NCI-H2107 treated with DMSO at 0.1 percent for 48 hours (cell line): Measurements from ENCODE around the gene CA12.

ENCODE experiments used
- DNase-seq: peaks from one replicate; lab custom pipeline; 2025; ENCODE audit not compliant: unreplicated experiment; lab: John Stamatoyannopoulos, UW

Gene CA12

DNA sequence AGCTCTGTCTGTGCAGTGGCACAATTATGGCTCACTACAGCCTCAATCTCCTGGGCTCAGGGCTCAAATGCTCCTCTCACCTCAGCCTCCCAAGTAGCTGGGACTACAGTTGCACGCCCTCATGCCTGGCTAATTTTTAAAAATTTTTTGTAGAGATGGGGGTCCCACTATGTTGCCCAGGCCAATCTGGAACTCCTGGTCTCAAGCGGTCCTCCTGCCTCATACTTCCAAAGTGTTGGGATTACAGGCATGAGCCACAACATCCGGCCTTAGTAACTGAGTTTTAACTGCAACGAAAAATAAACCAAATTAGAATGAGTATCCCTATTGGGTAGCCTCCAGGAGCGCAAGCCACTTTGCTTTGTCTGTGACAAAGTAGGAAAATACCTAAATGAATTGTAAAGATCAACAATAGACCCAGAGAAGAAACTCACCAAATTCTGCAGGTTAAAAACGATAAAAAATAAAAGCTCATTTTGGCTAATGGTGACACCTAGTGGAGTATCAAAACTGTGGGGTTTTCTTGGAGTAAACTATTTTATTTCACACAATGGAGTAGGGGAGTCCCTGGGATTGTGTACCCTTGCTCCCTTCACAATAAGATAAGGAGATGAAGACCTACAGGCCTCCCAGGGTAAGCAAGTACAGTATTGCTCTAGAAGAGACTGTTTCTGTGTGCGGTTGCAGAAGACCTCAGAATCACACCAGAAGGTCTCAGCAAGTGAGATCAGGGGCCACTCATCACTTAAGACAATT lies 21.0 kb upstream of the CA12 start:
- peak; percentile 27 for DNase-seq

- DNase-seq: no peak
Measured at GRCh38 chr15:63401714-63402497, 20.3 kb upstream of the CA12 start.

DNA sequence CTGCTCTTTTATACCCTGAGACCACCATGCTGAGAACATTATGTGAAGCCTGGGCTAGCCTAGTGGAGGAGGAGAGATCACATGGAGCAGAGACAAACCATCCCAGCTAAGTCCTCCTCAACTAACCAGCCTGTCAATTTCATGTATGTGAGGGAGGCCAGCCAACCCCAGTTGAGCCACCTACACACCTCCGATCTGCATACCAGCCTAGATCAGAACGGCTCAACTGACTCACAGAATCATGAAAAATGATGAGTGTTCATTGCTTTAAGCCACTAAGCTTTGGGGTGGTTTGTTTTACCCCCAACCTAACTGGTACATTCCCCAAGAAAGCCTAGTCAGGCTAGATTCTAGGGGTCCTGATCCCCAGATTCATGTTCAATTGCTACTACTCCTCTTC lies 19.4 kb upstream of the CA12 start:
- no peak for DNase-seq

DNA sequence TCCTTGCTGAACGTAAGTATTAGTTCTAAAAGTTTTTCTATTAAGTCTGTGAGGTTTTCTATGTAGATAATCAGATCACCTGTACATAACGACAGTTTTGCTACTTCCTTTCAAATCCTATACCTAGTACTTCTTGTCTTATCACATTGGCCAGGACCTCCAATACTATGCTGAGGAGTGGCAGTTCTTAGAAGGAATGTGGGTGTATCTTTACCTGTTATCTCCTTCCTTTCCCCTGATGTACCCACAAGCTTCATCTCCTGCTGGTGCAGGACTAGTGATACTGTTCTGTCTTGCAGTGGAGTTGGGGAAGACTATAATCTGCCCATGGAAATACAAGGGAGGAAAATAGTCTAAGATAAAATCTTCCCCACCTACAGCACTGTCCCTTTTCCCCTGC lies 16.8 kb upstream of the CA12 start:
- DNase-seq: no peak

- DNase-seq: peak; percentile 28
Measured at GRCh38 chr15:63396152-63396928, 14.7 kb upstream of the CA12 start.

GRCh38 chr15:63395730-63396151 lies 14.1 kb upstream of the CA12 start:
- no peak for DNase-seq

- no peak for DNase-seq
Measured at GRCh38 chr15:63392361-63393009, 10.8 kb upstream of the CA12 start.

DNA sequence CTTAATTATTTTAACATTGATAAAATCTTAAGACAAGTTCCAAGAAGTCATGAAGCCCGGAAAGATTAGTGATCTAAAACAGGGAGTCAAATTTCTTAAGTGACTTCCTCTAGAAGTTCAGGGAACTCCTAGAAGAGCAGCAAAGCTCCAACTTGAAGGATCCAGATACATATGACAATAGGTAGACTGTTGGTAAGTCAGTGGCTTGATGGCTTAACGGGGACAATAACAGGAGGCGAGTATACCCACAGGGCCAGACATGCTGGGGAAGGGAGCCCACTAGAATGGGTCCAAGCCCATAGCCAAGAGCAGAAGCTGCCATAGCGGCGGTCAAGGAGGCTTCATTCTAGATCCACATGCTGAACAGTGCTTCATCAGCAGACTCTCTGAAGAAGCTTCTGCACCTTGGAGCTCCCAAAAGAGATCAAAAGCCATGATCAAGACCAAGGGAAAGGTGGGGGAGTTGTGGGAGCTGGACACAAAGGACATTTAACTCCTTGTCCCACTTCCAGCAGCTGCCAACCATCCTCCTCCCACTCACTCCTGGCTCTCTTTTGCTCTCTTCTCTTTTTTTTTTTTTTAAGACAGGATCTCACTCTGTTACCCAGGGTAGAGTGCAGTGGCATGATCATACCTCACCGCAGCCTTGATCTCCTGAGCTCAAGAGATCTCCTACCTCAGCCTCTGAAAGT lies 10.2 kb upstream of the CA12 start:
- no peak for DNase-seq

DNA sequence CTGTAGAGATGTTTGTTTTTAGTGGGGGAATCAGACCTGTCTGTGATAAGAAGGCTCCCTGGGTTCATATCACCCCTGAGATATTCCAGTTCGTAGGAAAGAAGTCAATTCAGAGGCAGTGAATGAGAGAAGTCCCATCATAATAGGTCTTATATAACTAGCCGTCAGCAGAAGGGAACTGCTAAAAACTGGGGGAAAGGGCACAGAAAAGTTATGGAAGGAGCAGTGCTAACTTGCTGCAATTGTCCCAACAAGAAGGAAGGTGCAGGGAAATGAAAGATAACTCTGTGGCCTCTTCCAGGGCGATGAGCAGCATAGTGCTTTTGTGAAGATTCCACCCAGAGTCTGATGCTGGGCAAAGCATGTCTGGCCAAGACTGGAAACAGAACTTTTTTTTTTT lies 9.0 kb upstream of the CA12 start:
- no peak for DNase-seq

- peak; percentile 83 for DNase-seq
Measured at GRCh38 chr15:63389902-63390670, 8.4 kb upstream of the CA12 start.

- peak; percentile 79 for DNase-seq
Measured at GRCh38 chr15:63388511-63388910, 6.9 kb upstream of the CA12 start.

- peak; percentile 79 for DNase-seq
Measured at GRCh38 chr15:63387748-63388493, 6.3 kb upstream of the CA12 start.

GRCh38 chr15:63385911-63386531 lies 4.4 kb upstream of the CA12 start:
- DNase-seq: no peak

DNA sequence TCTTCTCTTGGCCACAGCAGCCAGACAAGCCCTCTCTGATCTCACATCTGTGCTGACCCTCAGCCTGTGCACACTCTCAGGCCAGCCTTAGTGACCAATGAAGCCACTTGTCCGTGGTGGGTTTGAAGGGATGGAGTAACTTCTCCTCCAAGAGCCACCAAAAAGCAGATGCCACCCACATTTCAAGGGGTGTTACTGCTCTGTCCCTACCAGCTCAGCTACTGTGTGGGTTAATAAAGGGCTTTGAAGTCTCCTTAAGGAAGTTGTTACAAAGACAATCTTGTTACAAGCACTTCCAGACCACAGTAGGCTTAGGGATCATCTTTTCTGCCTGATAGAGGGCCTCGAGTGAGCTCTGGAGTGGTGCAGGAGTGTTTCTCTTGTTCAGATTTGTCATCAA lies 3.3 kb upstream of the CA12 start:
- DNase-seq: no peak

- no peak for DNase-seq
Measured at GRCh38 chr15:63382966-63383710, 1.5 kb upstream of the CA12 start.

DNA sequence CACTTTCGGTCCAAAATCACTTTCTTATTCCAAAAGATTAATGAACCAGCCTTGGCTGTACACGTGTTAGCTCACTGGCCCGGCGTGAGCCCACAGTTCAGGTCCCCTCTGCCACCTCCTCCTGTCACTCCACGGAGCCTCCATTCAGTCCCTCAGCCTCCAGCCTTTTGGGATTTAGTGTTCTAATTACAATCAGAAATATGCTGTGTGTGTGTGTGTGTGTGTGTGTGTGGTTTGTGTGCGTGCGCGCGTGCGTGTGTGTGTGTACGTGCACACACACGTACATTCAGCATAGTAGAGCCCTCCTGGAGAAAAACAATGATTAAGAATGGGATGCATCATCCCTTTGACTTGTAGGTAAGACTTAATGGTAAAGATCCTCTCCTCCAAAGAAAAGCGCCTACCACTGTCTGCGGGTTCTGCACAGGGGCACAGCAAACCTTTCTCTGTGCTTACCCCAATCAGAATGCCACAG lies 801 bp downstream of the CA12 start:
- no peak for DNase-seq

DNA sequence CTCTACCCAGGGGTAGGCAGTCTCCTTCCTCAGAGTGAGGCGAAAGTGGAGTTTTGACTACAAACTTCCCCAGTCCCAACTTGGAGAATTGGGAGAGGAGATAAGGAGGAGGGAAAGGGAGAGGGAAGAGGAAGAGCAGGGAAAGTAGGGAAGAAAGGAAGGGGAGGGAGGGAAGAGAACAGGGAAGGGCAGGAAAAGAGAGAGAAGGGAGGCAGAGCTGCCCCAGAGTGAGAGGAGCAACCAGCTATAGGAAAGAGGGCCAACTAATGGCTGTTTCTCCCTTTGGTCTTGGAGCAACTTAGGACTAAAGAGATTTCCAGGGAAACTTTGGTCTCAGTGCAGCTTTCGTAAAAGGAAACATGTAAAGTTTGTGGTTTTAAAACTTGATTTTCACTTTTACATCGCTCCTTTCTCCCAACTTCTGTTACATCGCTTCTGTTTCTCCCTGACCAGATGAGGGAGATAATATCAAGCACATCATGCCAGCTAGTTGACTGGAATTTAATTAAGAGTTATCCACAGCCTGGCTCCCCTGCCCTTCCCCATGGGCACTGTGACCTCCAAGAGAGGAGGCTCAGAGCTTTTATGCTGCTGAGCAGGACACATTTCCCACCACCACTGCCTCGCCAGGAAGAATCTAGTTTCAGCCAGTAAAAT lies 1.4 kb downstream of the CA12 start:
- DNase-seq: no peak
